Uterus (tissue), 4 donors: ENCODE measurements around the gene CIDEB. TPM values are rescaled to one million over a fixed set of nuclear protein-coding genes. Genes with fewer than 3 reads are reported as not detected.

Experiments used
- DNase-seq, 2 donors: peaks; one replicate each; pipeline ENCODE4 v3.0.0-alpha.2; 2019 to 2020
- H3K27ac ChIP-seq, 2 donors: fragments of 200-600 bp; sonication (generic); 1 replicate in 1 of 2; 2 replicates in 1 of 2; pipeline ENCODE4 v1.5.1; 2016 to 2018
- H3K27me3 ChIP-seq, 2 donors: fragments of 200-600 bp; sonication (generic); one replicate each; pipeline ENCODE4 v1.5.1; 2018 to 2019; ENCODE audit warnings: control low read depth in 1 of 2
- H3K36me3 ChIP-seq, 2 donors: fragments of 200-600 bp; sonication (generic); one replicate each; pipeline ENCODE4 v1.5.1; 2019; ENCODE audit warnings: control low read depth in 1 of 2
- H3K4me1 ChIP-seq, 2 donors: fragments of 200-600 bp; sonication (generic); one replicate each; pipeline ENCODE4 v1.5.1; 2018 to 2019; ENCODE audit warnings: control low read depth in 1 of 2
- H3K4me3 ChIP-seq, 2 donors: fragments of 200-600 bp; sonication (generic); 1 replicate in 1 of 2; 2 replicates in 1 of 2; pipeline ENCODE4 v1.5.1; 2018 to 2019; ENCODE audit warnings: mild to moderate bottlenecking in 1 of 2
- H3K9me3 ChIP-seq, 2 donors: fragments of 200-600 bp; sonication (generic); one replicate each; pipeline ENCODE4 v1.5.1; 2019; ENCODE audit warnings: control low read depth in 1 of 2
- POLR2A ChIP-seq, 2 donors: fragments of 450-650 bp; IDR thresholded peaks; one replicate each; pipeline ENCODE4 v1.6.1; 2016; ENCODE audit warnings: antibody characterized with exemption in 2 of 2, mild to moderate bottlenecking in 1 of 2, moderate library complexity in 1 of 2
- intact Hi-C: fragments of 100-400 bp; cut with DNase I; formaldehyde crosslinking; loops from one replicate; pipeline ENCODE4 v1.15.1; 2023; ENCODE audit warnings: low total_unique reads
- small RNA-seq: library from RNA; depleted of rRNA; stranded (forward); fragments of <200 nt; gene quantifications from one replicate; pipeline ENCODE3, GENCODE V24; 2016
- total RNA-seq, 4 donors: library from RNA; depleted of rRNA in 3 of 4; stranded (reverse); fragments of >200 nt in 3 of 4; gene quantifications; one replicate each; pipeline versions ENCODE4 v1.1.0 to v1.2.4, GENCODE V29; 2014 to 2023
- TF ChIP-seq, protein P1 (sequence below), 4 experiments: fragments of 200-600 bp in 2 of 4; fragments of 450-650 bp in 2 of 4; sonication (generic) in 2 of 4; IDR thresholded peaks; one replicate each; pipeline ENCODE4 v1.5.1; 2016 to 2019; ENCODE audit warnings: antibody characterized with exemption in 4 of 4, mild to moderate bottlenecking in 2 of 4, moderate library complexity in 1 of 4
- donor health status: DM: yes; HTN: yes; CAD: no.

Gene CIDEB
- total RNA-seq, 4 donors from 2014 or later, result 1.3 to 25.5 (median 14.1) TPM

- no peak for TF ChIP-seq POLR2A (IDR thresholded peaks at IDR 0.05)
- no peaks in the 10 kb centered on the region for H3K27me3 ChIP-seq
- DNase-seq, result no peak
- no peak overlapping the region for H3K27ac ChIP-seq
- H3K4me1 ChIP-seq, result no peaks in the 10 kb centered on the region
- H3K9me3 ChIP-seq, result no peaks in the 10 kb centered on the region
- intact Hi-C loops, result no loop called here
- no peaks in the 10 kb centered on the region for H3K36me3 ChIP-seq
- no peak overlapping the region for H3K4me3 ChIP-seq
Measured at GRCh38 chr14:24255931-24256711, 51.7 kb downstream of the CIDEB start.

DNA sequence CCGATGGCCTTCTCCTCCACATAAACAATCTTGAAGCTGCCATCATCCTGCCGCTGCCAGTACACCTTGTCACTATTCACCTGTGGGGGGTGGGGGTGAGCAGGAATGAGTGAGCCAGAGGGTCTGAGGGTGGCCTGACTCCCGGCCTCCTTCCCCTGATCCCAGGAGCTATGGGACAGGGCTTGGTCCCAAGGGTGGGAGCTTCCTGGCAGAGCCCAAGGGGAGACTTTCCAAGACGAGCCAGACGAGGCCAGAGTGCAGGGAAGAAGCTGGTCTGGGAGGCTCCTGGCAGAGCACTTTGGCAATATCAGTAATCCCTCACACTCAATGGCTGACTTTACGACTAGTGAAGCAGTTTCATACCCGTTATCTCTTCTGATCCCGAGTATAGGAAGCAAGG, 52.3 kb downstream of the CIDEB start:
- no peaks in the 10 kb centered on the region for H3K4me1 ChIP-seq
- H3K4me3 ChIP-seq, result no peak overlapping the region
- H3K9me3 ChIP-seq, result no peaks in the 10 kb centered on the region
- no peaks in the 10 kb centered on the region for H3K36me3 ChIP-seq
- intact Hi-C loops, result no loop called here
- no peak for TF ChIP-seq POLR2A (IDR thresholded peaks at IDR 0.05)
- TF ChIP-seq, protein P1, sequence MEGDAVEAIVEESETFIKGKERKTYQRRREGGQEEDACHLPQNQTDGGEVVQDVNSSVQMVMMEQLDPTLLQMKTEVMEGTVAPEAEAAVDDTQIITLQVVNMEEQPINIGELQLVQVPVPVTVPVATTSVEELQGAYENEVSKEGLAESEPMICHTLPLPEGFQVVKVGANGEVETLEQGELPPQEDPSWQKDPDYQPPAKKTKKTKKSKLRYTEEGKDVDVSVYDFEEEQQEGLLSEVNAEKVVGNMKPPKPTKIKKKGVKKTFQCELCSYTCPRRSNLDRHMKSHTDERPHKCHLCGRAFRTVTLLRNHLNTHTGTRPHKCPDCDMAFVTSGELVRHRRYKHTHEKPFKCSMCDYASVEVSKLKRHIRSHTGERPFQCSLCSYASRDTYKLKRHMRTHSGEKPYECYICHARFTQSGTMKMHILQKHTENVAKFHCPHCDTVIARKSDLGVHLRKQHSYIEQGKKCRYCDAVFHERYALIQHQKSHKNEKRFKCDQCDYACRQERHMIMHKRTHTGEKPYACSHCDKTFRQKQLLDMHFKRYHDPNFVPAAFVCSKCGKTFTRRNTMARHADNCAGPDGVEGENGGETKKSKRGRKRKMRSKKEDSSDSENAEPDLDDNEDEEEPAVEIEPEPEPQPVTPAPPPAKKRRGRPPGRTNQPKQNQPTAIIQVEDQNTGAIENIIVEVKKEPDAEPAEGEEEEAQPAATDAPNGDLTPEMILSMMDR (IDR thresholded peaks at IDR 0.05), result no peak
- no peak overlapping the region for H3K27ac ChIP-seq
- DNase-seq, result no peak
- no peaks in the 10 kb centered on the region for H3K27me3 ChIP-seq

Small RNA genes lying within 50 kb of the gene (small RNA-seq; reads per million reads assigned to genes)
- not detected for gene RF00026

Other genes starting within 250 kb of the CIDEB start
- gene CPNE6, start 236.4 kb downstream of the CIDEB start, total RNA-seq, result under 1 TPM in 1 of 4 donors, not detected in 3; 0.76 TPM
- 10 to 100 TPM in 3 of 4 donors, not detected in 1; 13.1 to 19.4 (median 15.1) TPM for gene PCK2, start 213.7 kb downstream of the CIDEB start, total RNA-seq
- 10 to 100 TPM; 42.9 to 87.4 (median 57.8) TPM for gene DCAF11, start 193.2 kb downstream of the CIDEB start, total RNA-seq
- gene NRL, start 193.0 kb downstream of the CIDEB start, total RNA-seq, result 1 to 10 TPM in 3 of 4 donors, not detected in 1; 1.2 to 1.8 (median 1.3) TPM
- 1 to 10 TPM in 2 of 4 donors, under 1 TPM in 1, not detected in 1; 0.48 to 2.4 (median 1.3) TPM for gene FITM1, start 177.3 kb downstream of the CIDEB start, total RNA-seq
- gene PSME1, start 171.8 kb downstream of the CIDEB start, total RNA-seq, result 100 to 1,000 TPM in 2 of 4 donors, 10 to 100 TPM in 2; 81.0 to 175 (median 131) TPM
- gene EMC9, start 166.4 kb downstream of the CIDEB start, total RNA-seq, result 10 to 100 TPM in 2 of 4 donors, 1 to 10 TPM in 1, not detected in 1; 6.2 to 21.2 (median 10.9) TPM
- gene PSME2, start 161.4 kb downstream of the CIDEB start, total RNA-seq, result 100 to 1,000 TPM in 1 of 4 donors, 10 to 100 TPM in 3; 16.9 to 113 (median 25.7) TPM
- gene RNF31, start 160.5 kb downstream of the CIDEB start, total RNA-seq, result 100 to 1,000 TPM in 1 of 4 donors, 10 to 100 TPM in 3; 17.7 to 106 (median 57.9) TPM
- gene IRF9, start 146.7 kb downstream of the CIDEB start, total RNA-seq, result 100 to 1,000 TPM in 1 of 4 donors, 10 to 100 TPM in 3; 33.2 to 205 (median 67.2) TPM
- 10 to 100 TPM in 3 of 4 donors, 1 to 10 TPM in 1; 9.5 to 54.3 (median 42.1) TPM for gene REC8, start 135.9 kb downstream of the CIDEB start, total RNA-seq
- gene IPO4, start 119.2 kb downstream of the CIDEB start, total RNA-seq, result 10 to 100 TPM in 3 of 4 donors, 1 to 10 TPM in 1; 3.1 to 33.7 (median 29.6) TPM
- 10 to 100 TPM; 31.2 to 79.8 (median 52.4) TPM for gene TM9SF1, start 112.5 kb downstream of the CIDEB start, total RNA-seq
- gene TSSK4, start 102.3 kb downstream of the CIDEB start, total RNA-seq, result under 1 TPM in 1 of 4 donors, not detected in 3; 0.98 TPM
- 10 to 100 TPM in 3 of 4 donors, 1 to 10 TPM in 1; 6.8 to 53.3 (median 33.9) TPM for gene CHMP4A, start 94.5 kb downstream of the CIDEB start, total RNA-seq
- 100 to 1,000 TPM in 1 of 4 donors, 10 to 100 TPM in 2, 1 to 10 TPM in 1; 5.6 to 137 (median 24.2) TPM for gene MDP1, start 91.9 kb downstream of the CIDEB start, total RNA-seq
- 1,000 to 10,000 TPM in 1 of 4 donors, 100 to 1,000 TPM in 2, 10 to 100 TPM in 1; 61.2 to 1,004 (median 192) TPM for gene NEDD8, start 75.6 kb downstream of the CIDEB start, total RNA-seq
- gene GMPR2, start 75.0 kb downstream of the CIDEB start, total RNA-seq, result 10 to 100 TPM; 38.9 to 60.9 (median 48.8) TPM
- gene TINF2, start 65.4 kb downstream of the CIDEB start, total RNA-seq, result 100 to 1,000 TPM in 1 of 4 donors, 10 to 100 TPM in 3; 41.0 to 123 (median 66.8) TPM
- 1 to 10 TPM in 2 of 4 donors, not detected in 2; 1.6 to 3.2 TPM for gene TGM1, start 44.8 kb downstream of the CIDEB start, total RNA-seq
- 10 to 100 TPM in 3 of 4 donors, 1 to 10 TPM in 1; 9.2 to 67.9 (median 23.2) TPM for gene RABGGTA, start 36.4 kb downstream of the CIDEB start, total RNA-seq
- 10 to 100 TPM; 17.0 to 52.4 (median 37.7) TPM for gene DHRS1, start 8.2 kb downstream of the CIDEB start, total RNA-seq
- gene NOP9, start 8.1 kb downstream of the CIDEB start, total RNA-seq, result 10 to 100 TPM in 3 of 4 donors, 1 to 10 TPM in 1; 5.0 to 23.5 (median 22.5) TPM
- 1 to 10 TPM in 3 of 4 donors, not detected in 1; 1.0 to 7.1 (median 5.6) TPM for gene LTB4R2, start 2.2 kb upstream of the CIDEB start, total RNA-seq
- 10 to 100 TPM in 1 of 4 donors, 1 to 10 TPM in 3; 3.7 to 19.5 (median 5.6) TPM for gene LTB4R, start 3.5 kb upstream of the CIDEB start, total RNA-seq
- gene ADCY4, start 27.1 kb upstream of the CIDEB start, total RNA-seq, result 100 to 1,000 TPM in 2 of 4 donors, 10 to 100 TPM in 2; 22.8 to 138 (median 86.1) TPM
- gene RIPK3, start 32.0 kb upstream of the CIDEB start, total RNA-seq, result 100 to 1,000 TPM in 1 of 4 donors, 1 to 10 TPM in 2, under 1 TPM in 1; 0.29 to 123 (median 6.0) TPM
- gene NFATC4, start 60.2 kb upstream of the CIDEB start, total RNA-seq, result 100 to 1,000 TPM in 1 of 4 donors, 10 to 100 TPM in 3; 25.6 to 187 (median 86.4) TPM
- gene NYNRIN, start 91.0 kb upstream of the CIDEB start, total RNA-seq, result 10 to 100 TPM in 3 of 4 donors, 1 to 10 TPM in 1; 4.9 to 51.1 (median 27.3) TPM
- gene CBLN3, start 121.7 kb upstream of the CIDEB start, total RNA-seq, result 1 to 10 TPM in 3 of 4 donors, not detected in 1; 1.3 to 3.3 (median 3.2) TPM
- 10 to 100 TPM; 16.5 to 88.6 (median 66.1) TPM for gene KHNYN, start 122.0 kb upstream of the CIDEB start, total RNA-seq
- 10 to 100 TPM; 12.8 to 87.5 (median 33.0) TPM for gene SDR39U1, start 134.8 kb upstream of the CIDEB start, total RNA-seq
- gene CMA1, start 200.3 kb upstream of the CIDEB start, total RNA-seq, result not detected